T-helper 1 cell treated with Interleukin-12 subunit alpha and Interleukin-12 subunit beta and Interleukin-4 antibody, amounts not matched to agents 30 μg/mL and 1 μg/mL, for 36 hours (primary cell): ENCODE results near the gene SEPHS2.
"Not testable (repeated sequence)": the region's sequence is repeated elsewhere in the genome, so short reads cannot be mapped to it uniquely, and the experiment has no call there.

Experiments used
- H3K27ac Mint-ChIP-seq: one replicate; pipeline ENCODE4 v1.8.0; 2021; ENCODE audit warnings: mild to moderate bottlenecking, mixed read lengths
- H3K27me3 Mint-ChIP-seq: one replicate; pipeline ENCODE4 v1.8.0; 2021; ENCODE audit warnings: low read depth, mixed read lengths
- H3K36me3 Mint-ChIP-seq: one replicate; pipeline ENCODE4 v1.8.0; 2021; ENCODE audit warnings: low read depth, mixed read lengths
- H3K4me1 Mint-ChIP-seq: one replicate; pipeline ENCODE4 v1.8.0; 2021; ENCODE audit warnings: low read depth, mixed read lengths
- H3K4me3 Mint-ChIP-seq: one replicate; pipeline ENCODE4 v1.8.0; 2021; ENCODE audit warnings: mild to moderate bottlenecking, moderate library complexity, mixed read lengths
- H3K9me3 Mint-ChIP-seq: one replicate; pipeline ENCODE4 v1.8.0; 2021; ENCODE audit warnings: mixed read lengths

SEPHS2 gene

DNA sequence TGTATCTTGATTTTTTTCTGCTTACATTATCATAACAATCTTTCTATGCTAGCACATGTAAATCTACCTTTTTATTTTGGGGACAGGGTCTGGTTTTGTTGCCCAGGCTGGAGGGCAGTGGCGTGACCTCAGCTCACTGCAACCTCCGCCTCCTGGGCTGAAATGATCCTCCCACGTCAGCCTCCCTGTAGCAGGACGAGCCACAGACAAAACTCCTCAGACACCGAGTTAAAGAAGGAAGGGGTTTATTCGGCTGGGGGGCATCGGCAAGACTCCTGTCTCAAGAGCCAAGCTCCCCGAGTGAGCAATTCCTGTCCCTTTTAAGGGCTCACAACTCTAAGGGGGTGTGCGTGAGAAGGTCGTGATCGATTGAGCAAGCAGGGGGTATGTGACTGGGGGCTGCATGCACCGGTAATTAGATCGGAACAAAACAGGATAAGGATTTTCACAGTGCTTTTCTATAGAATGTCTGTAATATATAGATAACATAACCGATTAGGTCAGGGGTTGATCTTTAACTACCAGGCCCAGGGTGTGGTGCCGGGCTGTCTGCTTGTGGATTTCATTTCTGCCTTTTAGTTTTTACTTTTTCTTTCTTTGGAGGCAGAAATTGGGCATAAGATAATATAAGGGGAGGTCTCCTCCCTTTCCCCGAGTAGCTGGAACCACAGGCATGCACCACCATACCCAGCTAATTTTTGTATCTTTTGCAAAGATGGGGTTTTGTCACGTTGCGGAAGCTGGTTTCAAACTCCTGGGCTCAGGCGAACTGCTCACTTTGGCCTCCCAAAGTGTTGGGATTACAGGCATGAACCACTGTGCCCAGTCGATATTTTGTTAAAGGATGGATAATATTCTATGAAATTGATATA, 7.3 kb upstream of the SEPHS2 start:
- not testable (repeated sequence) for H3K27me3 Mint-ChIP-seq, H3K9me3 Mint-ChIP-seq, H3K36me3 Mint-ChIP-seq
- H3K27ac Mint-ChIP-seq = peak overlapping the region; percentile 81
- peaks cover 63% of the 10 kb centered on the region for H3K4me1 Mint-ChIP-seq
- H3K4me3 Mint-ChIP-seq = peak overlapping the region; percentile 52

DNA sequence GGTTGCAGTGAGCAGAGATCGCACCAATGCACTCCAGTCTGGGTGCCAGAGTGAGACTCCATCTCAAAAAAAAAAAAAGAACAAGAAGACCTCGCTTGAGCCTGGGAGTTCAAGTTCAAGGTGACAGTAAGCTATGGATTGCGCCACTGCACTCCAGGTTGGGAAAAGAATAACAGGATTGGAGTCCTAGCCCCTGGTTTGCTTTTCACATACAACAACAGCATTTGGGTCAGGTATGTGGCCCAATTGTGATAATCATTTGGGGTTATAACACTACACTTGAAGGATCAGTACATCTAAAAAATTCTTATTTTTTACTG, 3.4 kb upstream of the SEPHS2 start:
- H3K4me1 Mint-ChIP-seq = peaks cover 53% of the 10 kb centered on the region
- H3K4me3 Mint-ChIP-seq = no peak overlapping the region
- H3K27ac Mint-ChIP-seq = no peak overlapping the region
- H3K9me3 Mint-ChIP-seq = no peaks in the 10 kb centered on the region
- no peaks in the 10 kb centered on the region for H3K27me3 Mint-ChIP-seq
- peaks cover 15% of the 10 kb centered on the region for H3K36me3 Mint-ChIP-seq

DNA sequence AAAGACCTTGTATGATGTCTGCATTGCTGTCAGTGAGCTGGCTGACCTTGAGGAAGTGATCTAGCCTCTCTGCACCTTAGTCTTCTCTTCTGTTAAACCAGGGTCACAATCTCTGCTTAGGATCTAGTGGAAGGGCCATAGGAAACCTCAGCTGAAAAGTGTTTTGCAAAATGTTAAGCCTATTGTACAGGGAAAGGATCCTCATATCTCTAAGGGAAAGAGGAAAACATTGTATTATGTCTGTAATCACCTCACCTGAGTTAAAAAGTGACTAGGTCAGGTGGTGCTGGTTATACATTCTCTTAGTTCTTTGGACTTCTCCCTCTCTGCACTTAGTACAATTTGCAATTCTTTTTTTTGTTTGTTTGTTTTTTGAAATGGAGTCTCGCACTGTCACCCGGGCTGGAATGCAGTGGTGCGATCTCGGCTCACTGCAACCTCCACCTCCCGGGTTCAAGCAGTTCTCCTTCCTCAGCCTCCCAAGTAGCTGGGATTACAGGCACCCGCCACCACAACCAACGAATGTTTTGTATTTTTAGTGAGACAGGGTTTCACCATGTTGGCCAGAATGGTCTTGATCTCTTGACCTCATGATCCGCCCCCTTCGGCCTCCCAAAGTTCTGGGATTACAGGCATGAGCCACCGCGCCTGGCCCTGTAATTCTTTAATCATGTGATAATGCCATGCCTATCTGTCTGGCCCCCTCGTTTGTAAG, 2.0 kb upstream of the SEPHS2 start:
- no peaks in the 10 kb centered on the region for H3K9me3 Mint-ChIP-seq
- peaks cover 57% of the 10 kb centered on the region for H3K4me1 Mint-ChIP-seq
- peaks cover 26% of the 10 kb centered on the region for H3K36me3 Mint-ChIP-seq
- H3K4me3 Mint-ChIP-seq = no peak overlapping the region
- H3K27ac Mint-ChIP-seq = no peak overlapping the region
- no peaks in the 10 kb centered on the region for H3K27me3 Mint-ChIP-seq

DNA sequence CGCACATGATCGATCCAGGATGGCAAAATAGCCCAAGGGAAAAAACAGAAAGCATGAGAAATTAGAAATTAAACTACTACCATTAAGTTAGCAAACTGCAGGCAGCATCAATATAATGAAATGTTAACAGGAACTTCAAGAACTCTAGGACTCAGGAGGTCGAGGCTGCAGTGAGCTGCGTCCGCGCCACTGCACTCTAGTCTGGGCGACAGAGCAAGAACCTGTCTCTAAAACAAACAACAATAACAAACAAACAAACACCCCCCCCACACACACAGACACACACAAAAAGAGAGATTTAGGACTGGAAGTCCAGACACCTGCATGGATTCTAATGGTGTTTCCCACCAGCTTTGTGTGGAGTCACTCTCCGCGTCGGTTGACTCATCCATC, 525 bp upstream of the SEPHS2 start:
- Mint-ChIP-seq H3K36me3 (peaks cover 26% of the 10 kb centered on the region), H3K4me1 (peaks cover 52% of the 10 kb centered on the region), H3K9me3 (no peaks in the 10 kb centered on the region), H3K4me3 (peak overlapping the region; percentile 94), H3K27ac (peak overlapping the region; percentile 95), H3K27me3 (no peaks in the 10 kb centered on the region)

DNA sequence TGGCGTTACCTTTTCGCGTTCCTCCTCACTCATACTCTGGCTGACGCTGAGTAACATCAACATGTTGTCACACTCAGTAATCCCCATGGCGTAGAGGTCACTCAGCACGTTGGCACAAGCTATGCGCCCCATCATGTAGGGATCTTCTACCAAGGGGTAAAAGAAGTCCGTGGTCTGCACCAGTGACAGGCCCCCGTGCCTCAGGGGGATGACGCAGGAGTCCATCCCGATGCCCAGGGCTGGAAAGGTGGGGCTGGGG, 596 bp downstream of the SEPHS2 start:
- Mint-ChIP-seq H3K4me1 (peaks cover 44% of the 10 kb centered on the region), H3K4me3 (peak overlapping the region; percentile 94), H3K27ac (peak overlapping the region; percentile 55), H3K9me3 (no peaks in the 10 kb centered on the region), H3K27me3 (no peaks in the 10 kb centered on the region), H3K36me3 (peaks cover 26% of the 10 kb centered on the region)

DNA sequence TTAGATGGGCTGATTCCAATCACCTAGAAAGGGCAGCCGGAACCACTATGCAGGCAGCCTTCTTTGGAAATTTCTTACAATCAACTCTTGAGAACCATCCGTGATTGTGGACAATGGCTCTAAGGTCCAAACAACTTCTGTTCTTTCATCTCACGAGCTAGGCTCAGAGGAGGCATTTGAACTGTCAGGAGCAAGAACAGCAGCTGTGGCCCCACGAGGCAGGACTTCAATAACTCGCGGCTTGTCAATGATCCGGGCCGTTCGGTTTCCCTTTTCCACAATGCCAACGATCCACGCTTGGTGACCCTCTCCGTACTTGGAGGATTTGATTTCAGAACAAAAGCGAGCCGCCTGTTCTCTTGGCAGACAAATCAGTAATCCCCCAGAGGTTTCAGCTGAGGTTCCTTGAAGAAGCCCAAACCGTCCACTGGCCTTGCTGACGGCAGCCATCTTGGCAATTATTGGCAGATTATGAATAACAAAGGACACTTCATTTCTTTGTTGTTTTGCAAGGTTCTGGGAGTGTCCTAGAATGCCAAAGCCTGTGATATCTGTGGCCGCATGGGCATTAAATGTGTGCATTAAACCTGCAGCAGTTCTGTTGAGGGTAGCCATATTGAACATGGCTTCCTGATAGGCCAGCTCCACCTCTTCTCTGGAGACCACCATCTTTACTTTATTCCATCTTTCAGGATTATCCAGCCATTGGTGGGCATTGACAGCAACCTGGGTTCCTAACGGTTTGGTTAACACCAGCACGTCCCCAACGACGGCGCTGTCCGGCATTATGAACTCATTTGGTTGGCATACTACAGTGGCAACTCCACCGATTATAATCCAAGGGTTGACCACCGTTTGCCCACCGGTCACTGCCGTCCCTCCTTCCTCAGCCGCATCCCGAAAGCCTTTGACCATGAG, 1.2 kb downstream of the SEPHS2 start:
- Mint-ChIP-seq H3K4me1 (peaks cover 40% of the 10 kb centered on the region), H3K36me3 (peaks cover 26% of the 10 kb centered on the region), H3K4me3 (peak overlapping the region; percentile 94), H3K9me3 (no peaks in the 10 kb centered on the region), H3K27me3 (no peaks in the 10 kb centered on the region), H3K27ac (peak overlapping the region; percentile 55)

DNA sequence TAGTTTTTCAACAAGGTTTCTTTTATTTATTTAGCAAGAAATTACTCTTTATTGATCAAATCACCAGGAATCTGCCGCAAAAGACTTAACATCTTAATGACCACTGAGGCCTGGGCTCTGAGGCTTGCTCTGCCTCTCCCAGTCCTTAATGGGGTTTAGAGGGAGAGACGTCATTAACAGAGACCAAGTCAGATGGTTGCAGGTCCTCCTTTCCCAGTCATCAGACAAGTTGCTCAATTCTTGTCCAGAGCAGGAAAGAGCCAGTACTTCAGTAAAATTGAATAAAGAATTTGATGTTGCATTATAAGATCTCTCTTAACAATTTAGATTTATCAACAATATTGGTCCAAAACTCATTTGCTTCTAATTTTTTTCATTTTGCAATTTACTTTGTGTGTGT, 2.0 kb downstream of the SEPHS2 start:
- H3K4me1 Mint-ChIP-seq = peaks cover 38% of the 10 kb centered on the region
- no peaks in the 10 kb centered on the region for H3K27me3 Mint-ChIP-seq
- no peak overlapping the region for H3K27ac Mint-ChIP-seq

DNA sequence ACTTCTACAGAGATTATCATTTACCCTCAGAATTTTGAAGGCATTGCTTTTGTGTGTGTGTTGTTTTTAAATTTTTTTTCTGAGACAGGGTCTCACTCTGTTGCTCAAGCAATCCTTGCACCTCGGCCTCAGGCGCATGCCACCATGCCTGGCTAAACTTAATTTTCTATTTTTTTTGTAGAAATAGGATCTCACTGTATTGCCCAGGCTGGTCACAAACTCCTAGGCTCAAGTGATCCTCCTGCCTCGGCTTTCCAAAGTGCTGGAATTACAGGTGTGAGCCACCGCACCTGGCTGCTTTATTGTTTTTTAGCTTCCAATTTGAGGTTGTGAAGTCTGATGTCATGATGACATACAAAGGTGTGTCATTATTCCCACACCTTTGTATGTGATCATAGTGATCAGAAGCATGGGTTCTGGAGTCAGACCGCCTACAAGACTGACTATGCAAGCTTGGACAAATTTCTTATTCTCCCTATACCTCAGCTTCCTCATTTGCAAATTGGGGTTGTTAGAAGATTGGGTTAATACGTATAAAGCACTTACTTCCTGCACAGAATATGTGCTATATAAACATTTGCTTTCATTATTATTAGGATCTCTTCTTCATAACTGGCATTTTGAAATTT, 5.8 kb downstream of the SEPHS2 start:
- Mint-ChIP-seq H3K4me1 (peaks cover 25% of the 10 kb centered on the region), H3K4me3 (no peak overlapping the region), H3K36me3 (peaks cover 19% of the 10 kb centered on the region), H3K27ac (no peak overlapping the region), H3K9me3 (no peaks in the 10 kb centered on the region), H3K27me3 (no peaks in the 10 kb centered on the region)

More for the DNA sequence above, 2.0 kb downstream of the SEPHS2 start:
- H3K4me3 Mint-ChIP-seq = peak overlapping the region; percentile 94
- peaks cover 26% of the 10 kb centered on the region for H3K36me3 Mint-ChIP-seq
- H3K9me3 Mint-ChIP-seq = no peaks in the 10 kb centered on the region

DNA sequence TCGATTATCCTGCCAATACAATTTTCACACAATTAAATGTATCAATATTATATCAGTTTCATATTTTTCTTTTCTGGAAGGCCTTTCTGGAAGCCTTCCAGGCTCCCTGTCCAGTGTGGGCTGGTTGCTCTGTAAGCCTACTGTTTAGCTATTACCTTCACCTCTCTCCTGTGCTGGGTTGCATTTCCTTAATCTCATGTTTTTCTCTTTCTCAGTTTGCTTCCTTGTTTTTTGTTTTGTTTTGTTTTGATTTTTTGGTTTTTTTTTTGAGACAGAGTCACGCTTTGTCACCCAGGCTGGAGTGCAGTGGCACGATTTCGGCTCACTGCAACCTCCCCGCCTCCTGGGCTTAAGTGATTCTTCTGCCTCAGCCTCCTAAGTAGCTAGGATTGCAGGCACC, 6.8 kb downstream of the SEPHS2 start:
- H3K4me1 Mint-ChIP-seq = peaks cover 22% of the 10 kb centered on the region
- no peaks in the 10 kb centered on the region for H3K9me3 Mint-ChIP-seq
- peaks cover 9% of the 10 kb centered on the region for H3K36me3 Mint-ChIP-seq
- no peak overlapping the region for H3K4me3 Mint-ChIP-seq
- no peaks in the 10 kb centered on the region for H3K27me3 Mint-ChIP-seq
- no peak overlapping the region for H3K27ac Mint-ChIP-seq

DNA sequence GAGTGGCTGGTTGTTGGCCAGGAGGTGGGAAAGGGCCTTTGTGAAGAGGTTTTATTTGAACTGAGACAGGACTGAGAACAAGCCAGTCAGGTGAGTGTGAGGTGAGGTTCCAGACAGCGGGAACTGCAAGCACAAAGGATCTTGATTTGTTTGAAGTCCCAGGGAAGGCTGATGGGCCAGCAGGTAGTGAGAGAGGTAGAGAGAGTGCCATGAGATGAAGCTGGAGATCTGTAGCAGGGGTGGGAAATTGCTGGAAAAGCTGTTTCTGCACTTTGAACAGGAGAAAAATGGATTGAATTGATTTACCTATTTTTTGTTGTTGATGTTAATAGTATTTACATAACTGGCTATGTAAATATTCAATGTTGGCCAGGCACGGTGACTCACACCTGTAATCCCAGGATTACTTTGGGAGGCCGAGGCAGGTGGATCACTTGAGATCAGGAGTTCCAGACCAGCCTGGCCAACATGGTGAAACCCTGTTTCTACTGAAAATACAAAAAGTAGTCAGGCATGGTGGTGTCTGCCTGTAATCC, 8.1 kb downstream of the SEPHS2 start:
- Mint-ChIP-seq H3K9me3 (no peaks in the 10 kb centered on the region), H3K36me3 (no peaks in the 10 kb centered on the region), H3K27me3 (no peaks in the 10 kb centered on the region), H3K4me3 (no peak overlapping the region), H3K4me1 (peaks cover 17% of the 10 kb centered on the region), H3K27ac (no peak overlapping the region)

DNA sequence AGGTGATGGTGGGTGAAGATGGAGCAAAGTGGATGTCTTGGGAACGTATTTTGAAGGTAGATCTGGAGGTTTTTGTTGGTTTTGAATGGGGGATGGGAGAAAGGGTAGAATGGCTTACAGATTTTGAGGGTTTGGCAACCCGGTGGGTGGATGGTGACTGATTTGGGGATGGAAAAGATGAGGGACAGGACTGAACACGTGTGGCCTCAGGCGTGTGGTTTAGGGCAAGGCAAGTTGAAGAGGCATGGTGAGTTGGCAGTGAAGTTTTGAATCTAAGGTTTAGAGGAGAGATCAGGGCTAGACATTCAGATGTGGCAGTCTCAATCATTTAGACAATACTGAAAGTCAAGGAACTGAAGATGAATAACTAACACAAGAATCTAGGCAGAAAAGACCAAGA, 10.8 kb downstream of the SEPHS2 start:
- Mint-ChIP-seq H3K36me3 (no peaks in the 10 kb centered on the region), H3K9me3 (no peaks in the 10 kb centered on the region), H3K27me3 (no peaks in the 10 kb centered on the region), H3K27ac (peak overlapping the region; percentile 8), H3K4me1 (peaks cover 17% of the 10 kb centered on the region), H3K4me3 (peak overlapping the region; percentile 11)

DNA sequence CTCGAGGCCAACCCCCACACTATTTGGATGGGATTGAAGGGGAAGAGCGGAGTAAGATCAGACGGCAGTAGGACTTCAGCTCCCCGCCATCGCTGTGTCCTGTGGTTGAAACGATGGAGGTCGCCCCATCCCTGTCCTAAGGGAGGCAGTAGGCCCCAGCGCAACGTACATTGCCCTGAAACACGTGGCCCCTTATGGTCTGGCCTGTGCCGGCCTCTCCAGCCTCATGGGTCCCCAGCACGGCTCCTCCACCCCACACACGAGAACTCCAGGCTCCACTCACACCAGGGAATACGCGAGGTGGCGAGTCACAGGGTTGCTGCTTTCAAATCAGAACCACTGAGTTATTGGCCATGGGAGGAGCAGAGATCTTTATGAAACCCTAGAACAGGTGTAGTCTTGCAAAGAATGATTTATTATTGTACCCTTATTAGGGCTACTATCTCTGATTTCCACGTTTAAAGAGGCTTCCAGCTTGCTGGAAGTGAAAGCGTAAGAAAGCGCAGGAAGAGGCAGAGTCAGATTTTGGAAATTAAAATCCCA, 15.2 kb downstream of the SEPHS2 start:
- H3K27me3 Mint-ChIP-seq = no peaks in the 10 kb centered on the region
- H3K4me1 Mint-ChIP-seq = peaks cover 31% of the 10 kb centered on the region
- H3K4me3 Mint-ChIP-seq = no peak overlapping the region
- no peak overlapping the region for H3K27ac Mint-ChIP-seq
- H3K9me3 Mint-ChIP-seq = no peaks in the 10 kb centered on the region
- peaks cover 14% of the 10 kb centered on the region for H3K36me3 Mint-ChIP-seq

DNA sequence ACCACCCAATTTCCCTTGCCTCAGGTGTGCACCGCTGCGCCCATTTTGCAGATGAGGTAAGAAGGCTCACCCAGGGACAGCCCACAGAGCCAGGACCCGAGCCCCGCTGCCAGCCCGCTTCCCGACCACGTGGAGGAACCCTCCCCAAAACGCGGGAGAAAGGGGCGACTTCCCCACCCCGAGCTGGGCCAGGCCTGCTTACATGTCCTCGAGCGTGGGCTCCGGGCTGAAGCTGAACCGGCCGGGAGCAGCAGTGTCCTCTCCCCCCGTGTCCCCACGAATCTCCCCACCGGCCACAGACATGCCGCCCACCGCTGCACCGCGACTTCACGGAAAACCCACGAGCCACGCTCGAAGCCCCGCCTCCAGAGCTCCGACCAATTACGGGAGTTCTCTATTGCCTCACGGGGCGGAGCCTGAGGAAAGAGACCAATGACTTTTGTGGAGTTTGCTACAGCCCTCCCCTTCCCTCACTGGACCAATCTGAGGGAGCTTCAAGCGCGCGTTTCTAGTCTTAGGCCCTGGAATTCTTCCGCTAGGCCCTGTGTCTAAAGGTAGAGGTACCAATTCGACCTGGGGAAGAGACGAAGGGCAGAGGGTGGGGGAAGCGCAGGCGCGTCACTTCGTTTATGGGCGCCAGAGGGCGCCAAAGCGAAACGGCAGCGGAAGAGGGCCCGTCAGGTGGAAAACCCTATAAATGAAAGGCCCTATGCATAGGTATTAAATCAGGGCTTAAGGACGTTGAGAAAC, 15.8 kb downstream of the SEPHS2 start, which contains the start of gene DCTPP1:
DCTPP1 (minus strand) TSS at position 353 of the 750 bp plus-strand sequence; CDS start at position 303, 50 bp downstream.
- H3K4me1 Mint-ChIP-seq = peaks cover 29% of the 10 kb centered on the region
- no peaks in the 10 kb centered on the region for H3K27me3 Mint-ChIP-seq
- no peak within 1 kb of the TSS for H3K27ac Mint-ChIP-seq
- H3K4me3 Mint-ChIP-seq = no peak within 1 kb of the TSS
- no peaks in the 10 kb centered on the region for H3K9me3 Mint-ChIP-seq
- H3K36me3 Mint-ChIP-seq = peaks cover 14% of the 10 kb centered on the region
